HepG2 (cell line): ENCODE data around the gene RNF6. TPM values are rescaled to one million over a fixed set of nuclear protein-coding genes. Genes with fewer than 3 reads are reported as not detected.
A peak's percentile ranks its signal among the peaks of the same experiment; 100 is the strongest.

ENCODE experiments used
- ARID3A ChIP-seq: IDR thresholded peaks from 2 replicates; pipeline ENCODE4 v1.6.1; 2012; ENCODE audit warnings: low read depth, low read length, improper control_type of control experiment
- ATRX ChIP-seq: sonication (generic); formaldehyde crosslinking; IDR thresholded peaks from 2 replicates; pipeline ENCODE4 v1.4.0; 2020; ENCODE audit warnings: missing genetic modification reagents, borderline replicate concordance
- CREB1 ChIP-seq, 2 experiments: fragments of 450-650 bp in 1 of 2; IDR thresholded peaks; 2 replicates each; pipeline ENCODE4 v1.6.1; 2016 to 2017; ENCODE audit warnings: control low read depth in 1 of 2, mild to moderate bottlenecking in 1 of 2, missing compliant biosample characterization in 1 of 2, missing genetic modification characterization in 1 of 2
- DMTF1 ChIP-seq: sonication (generic); formaldehyde crosslinking; IDR thresholded peaks from 2 replicates; pipeline ENCODE4 v1.4.0; 2020; ENCODE audit warnings: mild to moderate bottlenecking, missing genetic modification reagents
- EED ChIP-seq: sonication (generic); formaldehyde crosslinking; IDR thresholded peaks from 2 replicates; pipeline ENCODE4 v1.5.0; 2020; ENCODE audit warnings: mild to moderate bottlenecking, missing genetic modification reagents
- KAT2B ChIP-seq: fragments of 150-350 bp; IDR thresholded peaks from 2 replicates; pipeline ENCODE4 v1.6.1; 2014; ENCODE audit warnings: low read depth, low read length, borderline replicate concordance
- MLLT10 ChIP-seq: sonication (generic); formaldehyde crosslinking; IDR thresholded peaks from 2 replicates; pipeline ENCODE4 v1.4.0; 2020; ENCODE audit warnings: missing genetic modification reagents
- NFYC ChIP-seq: IDR thresholded peaks from 2 replicates; pipeline ENCODE4 v1.6.1; 2016; ENCODE audit warnings: missing genetic modification reagents, missing compliant biosample characterization
- PHF21A ChIP-seq: sonication (generic); formaldehyde crosslinking; IDR thresholded peaks from 2 replicates; pipeline ENCODE4 v1.5.0; 2020; ENCODE audit warnings: mild to moderate bottlenecking, missing genetic modification reagents
- PHF5A ChIP-seq: IDR thresholded peaks from one replicate; pipeline ENCODE4 v1.6.1; 2018; ENCODE audit warnings: low read depth, missing genetic modification reagents; ENCODE audit not compliant: unreplicated experiment
- PTBP1 ChIP-seq: fragments of 200-400 bp; formaldehyde crosslinking; IDR thresholded peaks from 2 replicates; pipeline ENCODE4 v1.6.1; 2018; ENCODE audit warnings: low read length, low read depth; ENCODE audit not compliant: poor library complexity, severe bottlenecking
- SAP130 ChIP-seq: IDR thresholded peaks from 2 replicates; pipeline ENCODE4 v1.6.1; 2016; ENCODE audit warnings: low read depth
- THAP7 ChIP-seq: sonication (generic); formaldehyde crosslinking; IDR thresholded peaks from 2 replicates; pipeline ENCODE4 v1.8.1; 2023; ENCODE audit warnings: mild to moderate bottlenecking, missing genetic modification reagents
- TMF1 ChIP-seq: sonication (generic); formaldehyde crosslinking; IDR thresholded peaks from 2 replicates; pipeline ENCODE4 v1.8.1; 2022; ENCODE audit warnings: low read depth, missing genetic modification reagents
- ZFP62 ChIP-seq: sonication (generic); formaldehyde crosslinking; IDR thresholded peaks from 2 replicates; pipeline ENCODE4 v1.4.0; 2020; ENCODE audit warnings: missing genetic modification reagents
- ZMYM3 ChIP-seq: sonication (generic); formaldehyde crosslinking; IDR thresholded peaks from 2 replicates; pipeline ENCODE4 v1.5.1; 2020; ENCODE audit warnings: mild to moderate bottlenecking, missing genetic modification reagents
- ZNF512B ChIP-seq: sonication (generic); formaldehyde crosslinking; IDR thresholded peaks from 2 replicates; pipeline ENCODE4 v1.5.1; 2020; ENCODE audit warnings: missing genetic modification reagents, mild to moderate bottlenecking, borderline replicate concordance
- ZNF558 ChIP-seq: sonication (generic); formaldehyde crosslinking; IDR thresholded peaks from 2 replicates; pipeline ENCODE4 v1.9.0; 2022; ENCODE audit warnings: mild to moderate bottlenecking, missing genetic modification reagents, borderline replicate concordance
- ZNF576 ChIP-seq: sonication (generic); formaldehyde crosslinking; IDR thresholded peaks from 2 replicates; pipeline ENCODE4 v1.4.0; 2020; ENCODE audit warnings: mild to moderate bottlenecking, missing genetic modification reagents
- ZNF589 ChIP-seq: sonication (generic); formaldehyde crosslinking; conservative IDR thresholded peaks from 2 replicates; pipeline ENCODE4 v1.8.0; 2022; ENCODE audit warnings: mild to moderate bottlenecking, moderate library complexity, missing genetic modification reagents
- ZNF780A ChIP-seq: sonication (generic); formaldehyde crosslinking; IDR thresholded peaks from 2 replicates; pipeline ENCODE4 v1.8.0; 2022; ENCODE audit warnings: mild to moderate bottlenecking, missing genetic modification reagents, moderate library complexity
- ZNF839 ChIP-seq: sonication (generic); formaldehyde crosslinking; IDR thresholded peaks from 2 replicates; pipeline ENCODE4 v1.4.0; 2020; ENCODE audit warnings: missing genetic modification reagents, mild to moderate bottlenecking, borderline replicate concordance
- polyA plus RNA-seq, 8 experiments: library from polyadenylated mRNA; depleted of rRNA in 3 of 8; stranded (reverse) in 7 of 8; unstranded in 1 of 8; fragments of >200 nt; fragmentation: Illumina TruSeq in 4 of 8; extraction: Trizol in 4 of 8; gene quantifications; 2 replicates each; pipeline versions ENCODE4 v1.2.1 to v1.2.3, GENCODE V29; 2011 to 2016; ENCODE audit warnings: low read depth in 4 of 8, missing spikeins in 1 of 8, mixed read lengths in 1 of 8; ENCODE audit not compliant: insufficient read depth in 1 of 8
- total RNA-seq, 5 experiments: library from RNA; depleted of rRNA; stranded (reverse); fragments of >200 nt; fragmentation: Illumina TruSeq; extraction: Trizol; gene quantifications; 2 replicates each; pipeline ENCODE4 v1.2.3, GENCODE V29; 2016; ENCODE audit warnings: low read depth in 1 of 5

Gene RNF6
- total and polyA plus RNA-seq, 2 of the 13 experiments (the other 11 are each of a cell fraction or from before 2014, with no cell fraction given): 14.6 to 36.8 TPM

GRCh38 chr13:26222520-26223046 is 469 bp upstream of the RNF6 start (continued):
- TF ChIP-seq ARID3A (no peak), PHF5A (CRISPR knock-in tag) (no peak), ZNF576 (CRISPR knock-in tag) (no peak), NFYC (no peak), ZNF512B (no peak), ZNF558 (no peak; the same call in 1 of the 2 replicates), ZMYM3 (CRISPR knock-in tag) (no peak), DMTF1 (no peak), ZNF780A (CRISPR knock-in tag) (0 out of 2 replicates have a peak, but pooled peaks have one; percentile 24), ZNF839 (CRISPR knock-in tag) (no peak), ATRX (CRISPR knock-in tag) (no peak), TMF1 (CRISPR knock-in tag) (no peak), CREB1 (IDR thresholded peaks at IDR 0.05) (no peak), CREB1 (CRISPR knock-in tag; IDR thresholded peaks at IDR 0.05) (peak; percentile 6; the same call in 1 of the 2 replicates), MLLT10 (CRISPR knock-in tag) (no peak), EED (CRISPR knock-in tag) (no peak), SAP130 (CRISPR knock-in tag) (0 out of 2 replicates have a peak, but pooled peaks have one; percentile 1), ZFP62 (CRISPR knock-in tag) (no peak), PHF21A (0 out of 2 replicates have a peak, but pooled peaks have one; percentile 0), ZNF589 (CRISPR knock-in tag) (peak; percentile 55; the same call in 1 of the 2 replicates), KAT2B (no peak), PTBP1 (no peak), THAP7 (CRISPR knock-in tag) (no peak)
